Cardiac septum (tissue), 1 donor: Measurements from ENCODE around the gene BCKDHB. TPM values are rescaled to one million over a fixed set of nuclear protein-coding genes. Genes with fewer than 3 reads are reported as not detected.

Source experiments
- DNase-seq: peaks from one replicate; pipeline ENCODE4 v3.0.0-alpha.2; 2020; ENCODE audit warnings: low spot score
- intact Hi-C: fragments of 100-400 bp; cut with DNase I; formaldehyde crosslinking; loops from one replicate; pipeline ENCODE4 v1.14.0; 2022
- total RNA-seq: library from RNA; stranded (reverse); fragmentation: NEBNext Ultra II Directional; extraction: Animal tissue kit (Norgen Biotek cat#: 25700); gene quantifications from one replicate; pipeline ENCODE4 v1.2.1, GENCODE V29; 2021
- donor health status: DM: no; HTN: no; CAD: no.

The BCKDHB gene
- total RNA-seq, 1 donor from 2014 or later: 23.8 TPM

GRCh38 chr6:80145509-80145908 is 39.0 kb downstream of the BCKDHB start:
- intact Hi-C loops: no loop called here
- DNase-seq: no peak

DNA sequence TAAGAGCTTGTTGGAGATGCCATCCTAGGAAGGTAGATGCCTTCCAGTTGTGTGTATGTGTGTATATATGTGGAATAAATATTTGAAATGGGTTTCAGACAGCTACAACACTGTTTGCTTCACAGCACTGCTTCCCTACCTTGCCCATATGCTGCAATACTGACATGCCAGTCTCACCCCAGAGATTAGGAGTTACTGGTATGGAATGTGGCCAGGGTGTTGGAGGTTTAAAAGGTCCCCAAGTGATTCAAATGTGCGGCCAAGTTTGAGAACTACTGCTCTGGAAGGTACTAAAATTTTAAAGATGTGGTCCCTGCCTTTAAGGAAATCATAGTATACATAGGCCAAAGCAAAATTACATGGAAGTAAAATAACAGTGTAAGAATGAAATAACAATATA is 39.5 kb downstream of the BCKDHB start:
- intact Hi-C loops: no loop called here
- DNase-seq: no peak

DNA sequence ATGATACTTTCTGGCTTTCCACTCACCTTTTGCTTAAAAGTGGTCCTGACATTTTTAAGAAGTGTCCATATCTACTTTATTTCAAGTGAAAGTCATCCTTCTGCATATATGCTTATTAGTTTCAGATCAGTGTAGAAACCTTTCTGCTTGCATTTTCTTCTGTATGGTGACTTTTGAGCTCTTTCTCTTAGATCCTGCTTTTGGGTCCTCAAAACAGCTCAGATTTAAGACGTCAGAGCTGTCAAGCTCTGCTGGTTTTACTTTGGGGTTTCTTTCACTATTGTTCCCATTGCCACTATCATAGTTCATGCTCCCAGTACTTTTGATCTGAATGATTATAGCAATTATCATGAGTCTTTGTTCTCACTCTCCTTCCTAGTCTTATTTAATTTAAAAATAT is 41.7 kb downstream of the BCKDHB start:
- no peak for DNase-seq
- intact Hi-C loops: no loop called here

DNA sequence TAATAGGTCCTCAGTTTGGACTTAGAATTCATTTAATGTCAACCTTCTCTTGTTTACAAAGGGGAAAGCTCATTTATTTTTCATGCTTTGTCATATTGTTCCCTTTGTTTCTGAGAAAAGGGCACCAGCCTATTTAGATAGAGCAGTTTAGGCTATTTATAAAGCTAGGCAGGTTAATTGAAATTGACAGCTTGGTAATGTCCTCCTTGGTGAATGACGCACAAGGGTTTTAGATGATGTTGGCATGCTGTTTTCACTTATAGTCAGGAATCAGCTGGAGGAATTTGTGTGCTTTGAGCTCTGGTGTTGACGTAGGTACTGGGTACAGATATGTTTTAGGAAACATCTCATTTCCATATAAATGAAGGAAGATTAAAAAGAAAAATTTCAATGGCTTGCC is 45.2 kb downstream of the BCKDHB start:
- no peak for DNase-seq
- intact Hi-C loops: no loop called here

- intact Hi-C loops: no loop called here
- no peak for DNase-seq
Observed at GRCh38 chr6:80154160-80154559, 47.7 kb downstream of the BCKDHB start.

- intact Hi-C loops: no loop called here
- no peak for DNase-seq
Observed at GRCh38 chr6:80156221-80156620, 49.8 kb downstream of the BCKDHB start.

DNA sequence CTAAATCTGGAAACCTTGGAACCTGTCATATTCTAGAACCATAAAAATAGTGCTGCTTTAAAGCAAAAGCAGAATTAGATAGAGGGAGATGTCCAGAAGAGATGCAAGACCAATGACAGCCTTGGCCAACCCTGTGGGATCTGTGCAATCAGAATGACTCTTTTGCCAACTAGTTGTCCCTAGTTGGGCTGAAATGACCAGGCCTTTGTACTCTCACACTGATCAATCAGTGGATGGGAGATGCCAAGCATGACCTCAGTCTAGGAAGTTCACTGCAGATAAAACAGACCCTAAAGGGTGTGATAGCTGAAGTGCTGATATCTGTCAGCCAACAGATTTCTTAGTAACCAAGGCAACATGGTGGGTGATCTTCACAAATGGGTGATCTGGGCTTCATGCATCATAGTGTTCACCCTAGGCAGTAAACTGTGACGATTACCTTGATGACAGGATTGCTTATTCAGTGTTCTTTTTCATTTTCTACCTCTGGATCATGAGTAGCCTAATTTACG is 52.1 kb downstream of the BCKDHB start:
- intact Hi-C loops: no loop called here
- no peak for DNase-seq

GRCh38 chr6:80161434-80161833 is 55.0 kb downstream of the BCKDHB start:
- DNase-seq: no peak
- intact Hi-C loops: no loop called here

DNA sequence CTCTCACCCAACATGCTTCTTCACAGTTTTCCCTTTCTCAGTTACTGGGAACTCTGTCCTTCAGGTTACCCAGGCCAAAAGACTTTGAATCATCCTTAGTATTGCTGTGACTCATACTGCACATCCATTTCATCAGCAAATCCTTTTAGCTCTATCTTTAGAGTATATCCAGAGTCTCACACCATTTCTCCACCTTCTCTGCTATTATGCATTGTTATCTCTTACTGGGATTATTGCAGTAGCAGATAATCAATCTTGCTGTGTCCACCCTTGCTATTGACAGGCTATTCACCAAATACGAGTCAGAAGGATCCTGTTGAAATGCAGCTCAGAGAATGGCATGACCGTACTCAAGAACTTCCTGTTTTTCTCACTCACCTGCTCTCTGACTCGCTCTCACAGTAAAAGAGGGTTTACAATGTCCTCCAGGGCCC is 57.3 kb downstream of the BCKDHB start:
- DNase-seq: no peak
- intact Hi-C loops: no loop called here

DNA sequence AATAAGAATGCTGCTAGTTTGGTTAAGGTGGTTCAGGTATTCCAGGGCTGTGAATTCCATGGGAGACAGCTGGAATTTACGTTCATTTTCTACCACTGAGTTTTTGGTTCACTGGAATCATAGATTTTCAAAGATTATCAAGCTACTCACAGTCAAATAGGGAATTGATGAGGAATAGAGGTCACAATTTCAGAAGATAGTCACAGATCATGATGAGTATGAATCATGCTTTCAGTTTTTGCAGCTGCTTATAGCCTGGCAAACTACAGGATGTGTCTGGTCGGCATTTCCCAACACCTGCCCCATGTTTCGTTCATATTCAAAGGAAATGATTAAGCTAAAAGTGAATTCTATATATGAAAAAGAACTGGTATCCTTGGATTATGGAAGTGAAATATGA is 58.7 kb downstream of the BCKDHB start:
- no peak for DNase-seq
- intact Hi-C loops: no loop called here

DNA sequence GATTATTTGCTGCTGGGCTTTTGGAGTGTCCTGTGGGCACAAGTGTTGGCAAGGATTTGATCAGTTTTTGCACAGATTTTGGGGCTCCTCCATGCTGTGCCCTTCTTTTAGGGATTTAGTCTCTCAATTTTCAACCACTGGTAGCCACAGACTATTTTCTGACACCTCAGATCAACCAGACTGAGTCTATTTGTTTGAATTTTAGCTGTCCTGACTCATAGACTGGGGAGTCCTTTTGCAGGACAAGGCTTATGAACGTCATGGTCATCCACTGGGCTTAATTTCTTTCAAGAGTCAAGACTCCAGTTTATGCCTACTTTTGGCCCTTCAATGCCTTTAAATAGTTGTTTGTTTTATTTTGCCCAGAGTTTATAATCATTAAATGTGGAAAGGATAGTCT is 59.3 kb downstream of the BCKDHB start:
- intact Hi-C loops: no loop called here
- no peak for DNase-seq

DNA sequence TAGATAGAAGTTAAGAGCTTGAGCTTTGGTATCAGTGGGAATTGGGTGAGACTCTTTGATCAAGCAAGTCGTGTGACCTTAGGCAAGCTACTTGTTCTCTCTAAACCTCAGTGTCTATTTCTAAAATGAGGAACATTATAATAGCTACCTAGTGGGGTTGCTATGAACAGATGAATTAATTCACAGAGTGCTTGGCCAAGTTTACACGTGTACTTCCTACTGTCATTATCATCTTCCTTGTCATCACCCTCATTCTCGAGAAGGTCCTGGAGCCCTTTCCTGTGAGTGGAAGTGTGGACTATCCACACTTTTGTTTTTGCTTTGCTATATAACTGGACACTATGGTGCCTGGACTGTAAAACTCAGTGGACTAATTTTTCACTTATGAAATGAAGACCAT is 64.0 kb downstream of the BCKDHB start:
- intact Hi-C loops: no loop called here

GRCh38 chr6:80173411-80173810 is 66.9 kb downstream of the BCKDHB start:
- no peak for DNase-seq
- intact Hi-C loops: no loop called here

More for the DNA sequence above, 64.0 kb downstream of the BCKDHB start:
- no peak for DNase-seq

DNA sequence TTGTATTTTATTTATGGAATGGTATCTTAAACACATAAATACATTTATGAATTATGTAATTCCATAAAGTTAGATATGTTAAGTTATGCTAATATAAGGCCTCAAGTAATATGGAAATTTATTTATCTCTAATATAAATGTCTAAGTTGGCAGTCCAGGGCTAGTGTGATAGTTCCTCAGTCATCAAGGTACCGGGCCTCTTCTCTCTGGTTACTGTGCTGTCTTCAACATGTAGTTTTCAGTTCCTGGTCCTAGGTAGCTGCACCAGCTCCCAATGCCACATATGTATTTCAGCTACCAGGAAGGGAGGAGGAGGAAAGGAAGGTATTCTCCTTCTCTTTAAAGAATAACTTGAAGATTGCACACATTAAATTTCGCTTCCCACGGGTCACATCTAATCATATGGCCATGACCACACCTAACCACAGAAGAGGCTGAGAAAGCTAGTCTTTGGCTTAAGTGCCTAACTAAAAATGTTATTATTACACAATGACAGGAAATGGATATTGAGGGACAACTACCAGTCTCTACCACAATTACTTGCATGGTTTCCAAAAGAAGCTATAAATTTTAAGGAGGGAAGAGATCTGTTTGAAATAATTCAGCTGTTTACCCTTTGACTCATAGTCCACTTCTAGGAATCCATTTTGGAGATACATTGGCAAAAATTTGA is 68.6 kb downstream of the BCKDHB start:
- DNase-seq: no peak
- intact Hi-C loops: no loop called here

- intact Hi-C loops: no loop called here
- DNase-seq: no peak
Observed at GRCh38 chr6:80179695-80180094, 73.2 kb downstream of the BCKDHB start.

GRCh38 chr6:80181352-80182081 is 75.0 kb downstream of the BCKDHB start:
- no peak for DNase-seq
- intact Hi-C loops: no loop called here

DNA sequence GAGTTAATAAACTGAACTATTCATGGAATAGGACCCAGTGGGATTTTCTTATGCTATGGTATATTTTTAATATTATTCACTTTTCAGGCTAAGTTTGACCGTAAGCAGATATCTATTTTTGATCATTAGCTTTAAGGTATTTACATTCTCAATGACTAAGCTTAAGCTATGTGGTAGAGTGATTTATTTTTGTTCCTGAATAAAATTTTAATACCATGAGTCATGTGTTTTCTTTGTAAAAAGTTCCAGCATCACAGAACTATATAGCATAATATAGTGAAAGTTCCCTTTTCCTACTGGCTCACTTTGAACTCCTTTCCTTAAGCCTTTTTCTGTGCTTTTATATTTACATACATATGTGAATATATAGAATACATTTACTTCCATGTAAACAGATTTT is 75.8 kb downstream of the BCKDHB start:
- intact Hi-C loops: no loop called here
- DNase-seq: no peak

GRCh38 chr6:80183019-80183795 is 76.7 kb downstream of the BCKDHB start:
- no peak for DNase-seq
- intact Hi-C loops: no loop called here

GRCh38 chr6:80185492-80185891 is 79.0 kb downstream of the BCKDHB start:
- intact Hi-C loops: no loop called here
- DNase-seq: no peak

DNA sequence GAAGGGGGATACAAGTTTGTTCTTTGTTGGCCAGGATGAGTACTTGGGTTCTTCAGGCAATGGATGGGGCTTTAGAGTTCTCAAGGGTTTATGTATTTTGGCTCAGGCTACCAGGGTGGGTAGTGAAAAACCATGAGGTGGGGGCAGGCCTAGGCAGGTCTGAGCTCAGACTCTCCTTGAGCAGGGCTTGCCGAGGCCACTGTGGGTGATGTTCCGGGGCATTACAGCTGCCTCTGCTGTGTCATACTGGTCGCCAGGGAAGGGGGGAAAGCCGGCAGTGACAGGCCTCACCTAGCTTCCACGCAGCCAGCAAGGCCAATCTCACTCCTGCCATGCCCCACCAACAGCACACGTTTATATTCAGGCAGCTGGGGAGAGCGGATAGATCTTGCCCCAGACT is 79.6 kb downstream of the BCKDHB start:
- DNase-seq: no peak
- intact Hi-C loops: no loop called here
